HG02678 (cell line): ENCODE results near the gene TCF4.

Experiments
- ATAC-seq: cut with Tn5 transposase; IDR thresholded peaks from one replicate; pipeline ENCODE4 v1.9.1; 2021; ENCODE audit warnings: mild to moderate bottlenecking, moderate library complexity; ENCODE audit not compliant: unreplicated experiment

TCF4 gene

GRCh38 chr18:55361492-55362250 is 226.3 kb downstream of the TCF4 start:
- ATAC-seq: no peak

- ATAC-seq: no peak
Measured at GRCh38 chr18:55360061-55360460, 227.9 kb downstream of the TCF4 start.

GRCh38 chr18:55356815-55357214 is 231.2 kb downstream of the TCF4 start:
- no peak for ATAC-seq

DNA sequence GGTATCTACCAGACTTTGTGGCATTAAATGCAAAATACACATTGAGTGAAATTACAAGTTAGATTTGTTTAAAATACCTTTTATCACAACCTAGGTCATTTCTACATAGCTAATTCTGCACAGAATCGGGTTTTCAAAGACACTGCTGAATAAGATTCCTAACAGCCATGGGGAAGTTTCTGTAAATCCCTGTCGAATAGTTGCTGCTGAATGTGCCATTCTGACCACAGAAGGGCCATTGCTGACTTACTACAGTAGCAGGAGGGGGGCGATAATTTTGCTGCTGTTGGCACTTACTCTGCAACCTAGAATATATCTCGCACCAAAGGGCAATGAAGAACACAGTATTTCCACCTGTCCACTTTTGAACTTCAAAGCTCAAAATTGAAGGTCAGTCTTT is 232.8 kb downstream of the TCF4 start:
- no peak for ATAC-seq

- ATAC-seq: no peak
Measured at GRCh38 chr18:55354795-55355194, 233.2 kb downstream of the TCF4 start.

- ATAC-seq: no peak
Measured at GRCh38 chr18:55353806-55354205, 234.2 kb downstream of the TCF4 start.

DNA sequence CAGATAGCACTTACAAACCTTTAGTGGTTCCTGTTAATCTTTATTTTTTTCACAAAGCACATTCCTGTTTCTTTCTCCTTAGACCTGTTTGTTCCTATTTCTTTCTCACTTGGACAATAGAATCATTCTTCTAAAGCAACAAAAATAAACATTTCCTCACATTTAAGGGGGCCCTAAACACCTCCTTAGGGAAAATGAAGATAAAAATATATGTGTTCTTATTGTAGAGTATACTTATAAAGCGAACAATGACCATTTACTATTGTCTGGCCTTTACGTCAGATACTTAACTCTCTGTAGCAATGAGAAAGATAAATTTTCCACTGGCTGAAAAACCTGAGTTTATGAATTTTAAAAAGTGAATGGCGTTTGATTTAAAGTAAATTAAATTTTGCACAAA is 234.6 kb downstream of the TCF4 start:
- ATAC-seq: no peak

GRCh38 chr18:55351980-55352714 is 235.8 kb downstream of the TCF4 start:
- no peak for ATAC-seq

DNA sequence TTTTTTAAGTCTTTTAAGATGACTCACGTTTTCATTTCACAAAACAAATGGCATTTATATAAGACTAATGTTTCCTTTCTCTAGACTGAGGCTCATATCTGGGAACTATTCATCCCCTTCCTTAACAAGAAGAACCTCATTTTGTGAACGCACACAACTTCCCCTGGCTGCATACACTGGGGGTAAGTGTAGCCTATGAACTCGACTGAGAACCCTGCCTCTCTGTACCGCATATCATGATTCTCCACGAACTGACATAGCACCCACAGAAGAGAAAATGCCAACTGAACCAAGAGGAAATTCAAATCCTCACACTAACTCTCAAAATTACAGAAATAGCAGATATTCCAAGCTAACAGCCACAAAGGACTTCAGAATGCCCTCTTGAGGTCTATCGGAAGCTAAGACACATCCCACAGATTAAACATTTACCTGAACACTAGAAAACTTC is 236.7 kb downstream of the TCF4 start:
- no peak for ATAC-seq

GRCh38 chr18:55349685-55350084 is 238.3 kb downstream of the TCF4 start:
- ATAC-seq: no peak

DNA sequence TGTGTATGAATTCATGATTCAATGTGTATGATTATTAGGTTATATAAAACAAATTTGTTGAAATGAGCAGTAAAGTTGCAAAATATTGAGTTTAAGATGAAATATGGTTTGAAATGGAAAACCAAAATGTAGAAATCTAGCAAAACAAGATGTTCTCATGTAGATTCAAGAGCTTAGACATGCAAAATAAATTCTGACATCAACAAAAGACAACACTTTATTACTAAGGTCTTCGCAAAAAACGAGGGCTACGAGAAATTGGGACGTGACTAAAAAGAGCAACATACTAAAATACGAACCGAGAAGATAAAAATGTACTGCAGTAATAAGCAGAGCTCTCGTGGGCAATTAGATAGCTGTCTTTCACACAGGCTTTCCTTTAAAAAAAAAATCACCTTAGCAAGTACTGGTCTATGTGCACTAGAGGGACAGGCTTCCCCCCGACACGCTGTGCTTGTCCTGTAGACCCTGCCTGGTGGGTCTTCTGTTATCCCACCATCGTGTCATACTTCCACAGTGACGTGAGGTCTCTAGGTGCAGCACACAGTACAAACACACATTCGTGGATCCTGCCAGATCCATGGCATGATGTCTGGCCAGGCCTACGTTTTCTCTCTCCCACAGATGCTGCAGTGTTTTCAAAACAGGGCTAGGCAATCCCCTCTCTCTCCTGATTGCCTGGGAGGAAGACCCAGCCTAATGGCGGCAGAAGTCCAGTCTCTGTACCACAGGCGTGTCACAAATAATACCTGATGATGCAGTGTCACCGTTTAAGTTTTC is 240.8 kb downstream of the TCF4 start:
- no peak for ATAC-seq

DNA sequence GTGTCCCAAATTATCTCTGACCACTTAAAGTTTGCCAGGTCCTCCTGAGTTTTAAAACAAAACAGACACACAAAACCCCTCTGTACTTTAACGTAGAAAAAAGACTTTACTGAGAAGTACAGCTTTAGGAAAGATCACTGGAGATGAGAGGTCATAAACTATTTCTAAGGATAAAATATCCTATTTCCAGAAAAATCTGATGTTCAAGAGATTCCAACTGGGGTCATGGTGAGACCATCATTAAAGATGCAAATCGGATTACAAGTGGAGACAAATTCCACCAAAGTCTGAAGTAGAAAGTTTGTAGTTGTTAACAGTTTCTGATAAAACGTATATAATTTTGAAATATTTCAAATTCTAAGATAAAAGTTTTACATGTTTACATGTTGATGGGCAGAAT is 241.6 kb downstream of the TCF4 start:
- ATAC-seq: no peak

- ATAC-seq: no peak
Measured at GRCh38 chr18:55345103-55345950, 242.7 kb downstream of the TCF4 start.

DNA sequence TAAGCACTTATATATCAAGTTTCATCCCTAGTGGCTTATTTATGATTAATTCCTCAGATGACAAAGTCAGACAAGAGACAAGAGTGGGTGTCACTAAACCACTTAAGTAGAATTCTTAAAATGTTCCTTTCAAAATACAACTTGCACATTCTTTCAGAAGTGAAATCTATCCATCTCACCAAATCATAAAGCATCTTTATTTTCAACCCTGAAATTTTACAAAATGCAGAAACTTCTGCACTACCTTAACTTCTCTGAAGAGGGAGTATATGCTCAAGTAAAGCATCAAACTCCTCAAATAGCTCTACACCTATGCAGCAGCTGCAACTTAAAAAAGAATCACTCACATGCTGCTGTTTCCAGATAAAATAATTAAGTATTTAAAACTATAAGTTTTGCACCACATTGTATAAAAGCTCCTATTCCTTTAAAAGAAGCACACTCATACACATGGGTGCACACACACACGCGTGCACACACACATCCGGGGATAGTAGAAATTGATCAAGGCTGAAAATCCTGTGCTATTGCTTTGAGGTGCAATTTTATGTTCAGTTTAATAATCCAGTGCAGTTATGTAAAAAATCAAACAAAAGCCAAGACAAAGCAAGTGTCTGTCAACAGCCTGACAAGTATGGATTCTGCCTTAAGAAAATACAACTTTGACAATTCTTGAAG is 244.5 kb downstream of the TCF4 start:
- peak; percentile 72 for ATAC-seq

DNA sequence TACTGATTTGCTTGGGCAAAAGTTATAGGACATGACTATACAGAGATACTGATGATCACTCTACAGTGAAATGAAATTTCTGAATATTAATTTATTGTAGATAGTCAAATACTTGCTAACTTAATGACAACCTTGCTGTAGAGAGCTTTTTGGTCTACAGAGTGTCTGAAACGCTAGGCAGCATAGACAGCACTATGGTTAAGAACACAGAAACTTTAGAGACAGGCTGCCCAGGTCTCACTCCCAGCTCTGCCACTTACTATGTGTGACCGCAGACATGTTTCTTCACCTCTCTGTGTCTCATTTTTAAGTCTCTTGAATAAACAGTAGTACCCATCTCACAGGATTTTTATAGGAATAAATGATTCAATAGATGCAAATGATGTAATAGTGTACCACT is 247.0 kb downstream of the TCF4 start:
- no peak for ATAC-seq

GRCh38 chr18:55339990-55340389 is 248.0 kb downstream of the TCF4 start:
- no peak for ATAC-seq

DNA sequence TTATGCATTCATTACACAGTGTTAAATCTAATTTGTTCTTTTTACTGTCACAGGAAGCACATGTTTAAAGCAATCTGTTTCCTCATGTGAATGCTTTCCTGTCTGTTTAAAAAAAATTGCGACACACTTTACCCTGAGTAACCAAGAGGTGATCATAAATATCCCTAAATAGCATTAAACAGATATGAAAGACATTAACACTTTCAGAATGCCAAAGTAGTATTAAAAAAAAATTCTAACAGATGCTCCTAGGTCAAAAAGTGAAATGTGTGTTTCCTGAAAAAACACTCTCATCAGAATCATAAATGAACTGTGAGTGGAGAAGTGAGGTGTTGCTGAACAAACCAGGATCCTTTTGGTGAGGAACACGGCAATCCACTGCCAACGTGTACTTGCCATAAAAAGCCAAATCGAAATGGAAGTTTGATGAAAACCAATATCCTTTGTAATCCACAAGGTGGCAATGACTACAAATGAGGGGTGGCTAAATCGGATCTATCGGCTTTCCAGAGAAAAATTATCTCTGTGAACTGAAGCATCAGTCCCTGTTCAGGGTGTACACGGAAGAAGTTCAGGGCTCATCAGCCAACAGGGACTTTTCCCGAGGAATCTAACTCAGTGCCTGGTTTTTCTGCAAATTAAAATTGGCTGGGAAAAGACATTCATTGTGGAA is 248.9 kb downstream of the TCF4 start:
- no peak for ATAC-seq

GRCh38 chr18:55337908-55338521 is 250.0 kb downstream of the TCF4 start:
- ATAC-seq: peak; percentile 68

DNA sequence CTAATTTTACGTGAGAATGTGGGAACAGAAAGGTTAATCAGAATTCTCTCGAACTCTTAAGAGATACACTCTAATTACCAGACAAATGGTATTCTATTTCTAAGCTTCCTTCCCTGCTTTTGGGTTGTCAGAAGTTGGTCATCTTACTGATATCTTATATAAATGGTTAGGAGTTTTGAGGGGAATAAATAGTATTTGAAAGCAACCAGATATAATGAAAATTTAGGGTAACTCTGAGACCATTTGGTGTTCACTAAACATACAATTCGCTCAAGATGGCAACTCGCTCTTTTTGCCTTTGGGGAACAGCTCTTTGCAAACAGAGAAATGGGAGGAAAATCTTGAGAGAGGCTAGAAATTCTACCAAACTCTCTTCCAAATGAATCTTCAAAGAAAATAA is 250.9 kb downstream of the TCF4 start:
- no peak for ATAC-seq
